CMK (cell line): ENCODE results near the gene RRP1B.

ENCODE experiments used
- DNase-seq: peaks from one replicate; pipeline ENCODE4 v3.0.0-alpha.2; 2010; ENCODE audit warnings: low read depth

The RRP1B gene

GRCh38 chr21:43727519-43728153 lies 68.3 kb downstream of the RRP1B start:
- DNase-seq: no peak

GRCh38 chr21:43728154-43728466 lies 68.8 kb downstream of the RRP1B start:
- peak; percentile 83 for DNase-seq

DNA sequence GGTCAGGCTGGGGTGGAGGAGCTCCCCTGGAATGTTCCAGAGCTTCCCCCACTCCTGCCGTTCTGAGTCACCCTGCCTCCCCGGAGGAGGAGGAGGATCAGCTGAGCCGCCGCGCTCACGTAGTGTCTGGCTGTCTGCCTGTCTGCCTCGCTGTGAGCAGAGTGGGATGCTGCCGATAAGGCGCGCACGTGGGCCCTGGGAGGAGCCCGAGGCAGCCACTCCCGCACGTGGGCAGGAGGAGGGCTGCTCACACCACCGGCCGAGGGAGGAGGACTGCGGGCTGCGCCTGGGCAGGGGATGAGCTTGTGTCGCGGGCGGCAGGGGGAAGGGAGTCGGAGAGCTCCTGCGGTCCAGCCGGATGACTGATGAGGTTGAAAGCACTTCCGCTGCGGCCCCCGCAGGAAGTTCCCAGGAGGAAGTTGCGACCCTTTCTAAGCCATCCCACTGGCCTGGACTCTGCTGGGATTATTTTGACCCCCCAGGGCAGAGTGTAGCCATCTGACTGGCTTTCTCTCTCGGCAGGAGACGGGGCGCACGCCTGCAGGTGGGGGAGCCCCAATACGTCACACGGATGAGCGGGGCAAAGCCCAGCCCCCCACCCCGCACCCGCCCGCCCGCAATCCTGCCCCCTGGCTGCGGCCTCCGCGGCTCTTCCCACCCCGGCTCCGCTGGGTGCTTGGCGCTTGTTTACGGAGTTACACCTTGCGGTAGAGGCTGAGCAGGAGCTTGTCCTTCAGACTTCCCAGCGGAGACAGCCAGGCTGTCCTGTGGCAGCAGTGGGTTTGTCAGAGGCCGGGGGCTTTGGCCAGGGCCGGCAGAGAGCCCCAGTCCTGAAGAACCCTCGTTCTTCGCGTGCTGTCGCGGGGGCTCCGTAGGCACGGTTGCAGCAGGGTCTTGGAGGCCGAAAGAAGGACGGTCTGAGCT lies 69.4 kb downstream of the RRP1B start:
- peak; percentile 100 for DNase-seq

GRCh38 chr21:43731476-43731875 lies 72.1 kb downstream of the RRP1B start:
- no peak for DNase-seq

DNA sequence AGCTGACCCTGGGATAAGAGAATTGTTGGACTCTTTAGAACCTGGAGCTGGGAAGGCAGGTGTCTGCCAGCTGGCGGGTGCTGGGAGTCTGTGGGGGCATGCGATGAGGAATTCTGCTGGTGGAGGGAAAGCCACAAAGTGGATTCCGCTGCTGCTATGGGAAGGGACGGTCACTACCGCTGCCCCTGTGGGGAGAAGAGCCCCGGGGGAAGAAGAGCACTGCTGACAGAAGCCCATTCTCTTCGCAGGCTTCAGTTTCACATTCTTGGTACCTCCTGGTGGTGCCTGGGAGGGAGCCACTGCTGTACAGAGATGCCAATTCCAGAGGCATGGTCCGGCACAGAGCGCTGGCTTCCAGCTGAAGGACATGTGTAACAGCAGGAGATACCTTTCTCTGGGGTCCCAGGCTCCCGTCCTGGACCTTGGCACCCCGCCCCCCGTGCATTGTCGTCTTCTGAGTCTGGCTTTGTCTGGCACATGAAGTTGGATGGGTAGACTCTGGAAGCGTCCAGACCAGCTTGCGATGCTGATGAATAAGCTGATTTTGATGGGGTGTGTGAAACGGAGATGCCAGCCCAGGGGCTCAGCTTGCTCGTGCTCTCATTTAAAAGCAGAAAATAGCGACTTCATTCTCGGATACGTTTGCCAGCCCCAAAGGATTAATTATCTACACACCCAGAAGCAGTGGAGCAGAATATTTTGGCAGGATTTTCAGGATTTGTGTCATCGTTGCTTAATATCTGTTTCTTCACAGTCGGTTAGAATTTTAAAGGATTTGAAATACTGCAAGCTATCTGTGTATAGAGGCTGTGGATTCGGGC lies 72.7 kb downstream of the RRP1B start:
- DNase-seq: no peak

- no peak for DNase-seq
Observed at GRCh38 chr21:43733060-43733459, 73.7 kb downstream of the RRP1B start.

DNA sequence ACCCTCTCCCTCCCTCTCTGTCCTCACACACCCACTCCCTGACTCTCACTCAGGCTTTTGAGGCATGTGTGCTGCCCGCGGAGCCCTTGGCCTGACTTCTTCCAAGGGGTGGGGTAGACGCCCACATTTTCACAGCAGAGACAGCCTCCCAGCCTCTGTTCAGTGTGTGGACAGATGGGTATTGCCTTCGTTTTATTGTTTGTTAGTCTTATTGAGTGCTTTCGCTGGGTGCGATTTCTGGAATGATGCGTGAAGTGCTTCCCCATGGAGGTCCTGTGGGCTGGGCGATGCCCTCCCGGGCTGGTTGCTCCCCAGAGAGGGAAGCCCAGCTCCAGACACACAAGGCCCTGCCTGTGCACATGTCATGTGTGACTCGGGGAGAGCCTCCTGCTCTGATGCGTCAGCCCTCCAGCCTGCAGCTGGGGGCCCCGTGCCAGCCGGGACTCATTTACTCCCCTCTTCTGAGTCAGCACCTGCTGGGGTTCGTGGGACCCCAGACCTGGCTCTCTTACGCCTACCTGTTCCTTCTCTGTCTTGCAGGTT lies 74.2 kb downstream of the RRP1B start:
- DNase-seq: no peak

- DNase-seq: no peak
Observed at GRCh38 chr21:43734131-43734927, 75.0 kb downstream of the RRP1B start.

DNA sequence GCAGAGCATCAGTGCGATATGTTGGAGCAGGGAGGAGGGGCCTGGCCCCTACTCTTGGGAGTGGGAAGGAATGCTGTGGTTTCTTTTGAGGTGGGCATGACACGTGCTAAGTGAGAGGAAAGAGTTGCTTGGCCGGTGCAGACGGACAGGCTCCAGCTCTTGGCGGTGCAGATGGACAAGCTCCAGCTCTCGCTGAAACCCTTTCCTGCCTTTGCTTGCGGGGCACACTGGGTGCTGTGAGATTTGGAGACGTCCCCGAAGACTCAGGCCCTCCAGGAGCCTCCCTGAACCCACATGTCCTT lies 75.5 kb downstream of the RRP1B start:
- DNase-seq: no peak

DNA sequence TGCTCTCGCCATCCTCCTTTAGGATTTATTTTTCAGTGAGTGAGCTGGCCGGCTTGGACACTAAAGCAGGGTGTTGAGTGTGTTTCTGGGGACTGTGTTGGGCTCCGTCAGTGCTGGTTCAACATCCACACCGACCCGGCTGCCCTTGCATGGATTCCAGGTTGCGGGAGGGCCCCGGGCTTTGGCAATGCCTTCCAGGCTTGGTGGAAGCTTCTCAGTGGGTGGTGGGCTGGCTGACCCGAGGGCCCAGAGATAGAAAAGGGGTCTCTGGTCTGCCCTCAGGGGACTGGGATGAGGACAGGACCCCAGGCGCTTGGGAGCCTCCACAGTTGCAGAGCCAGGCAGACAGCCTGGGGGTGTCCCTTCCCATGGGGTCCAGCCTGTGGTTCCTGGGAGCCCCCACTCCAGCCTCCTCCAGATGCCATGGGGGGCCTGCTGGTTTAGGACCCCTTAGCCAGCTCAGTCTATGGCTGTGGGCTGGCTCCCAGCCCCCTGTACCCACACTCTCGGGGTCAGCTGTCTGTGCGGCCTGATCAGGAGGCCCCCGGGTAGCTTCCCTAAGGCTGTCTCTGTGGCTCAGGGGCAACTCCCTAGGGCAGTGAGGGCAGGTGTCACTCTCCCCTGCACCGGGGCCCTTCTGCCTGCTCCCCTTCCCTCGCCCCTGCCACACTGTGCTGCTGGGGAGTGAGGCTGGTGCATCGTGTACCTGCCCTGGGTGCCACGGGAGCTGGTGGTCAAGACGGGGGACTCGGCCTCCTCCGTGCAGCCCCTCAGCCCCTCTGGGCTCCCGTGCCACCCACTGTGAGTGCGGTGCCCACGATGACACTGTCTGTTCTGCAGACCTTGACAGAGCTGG lies 76.1 kb downstream of the RRP1B start:
- DNase-seq: no peak

DNA sequence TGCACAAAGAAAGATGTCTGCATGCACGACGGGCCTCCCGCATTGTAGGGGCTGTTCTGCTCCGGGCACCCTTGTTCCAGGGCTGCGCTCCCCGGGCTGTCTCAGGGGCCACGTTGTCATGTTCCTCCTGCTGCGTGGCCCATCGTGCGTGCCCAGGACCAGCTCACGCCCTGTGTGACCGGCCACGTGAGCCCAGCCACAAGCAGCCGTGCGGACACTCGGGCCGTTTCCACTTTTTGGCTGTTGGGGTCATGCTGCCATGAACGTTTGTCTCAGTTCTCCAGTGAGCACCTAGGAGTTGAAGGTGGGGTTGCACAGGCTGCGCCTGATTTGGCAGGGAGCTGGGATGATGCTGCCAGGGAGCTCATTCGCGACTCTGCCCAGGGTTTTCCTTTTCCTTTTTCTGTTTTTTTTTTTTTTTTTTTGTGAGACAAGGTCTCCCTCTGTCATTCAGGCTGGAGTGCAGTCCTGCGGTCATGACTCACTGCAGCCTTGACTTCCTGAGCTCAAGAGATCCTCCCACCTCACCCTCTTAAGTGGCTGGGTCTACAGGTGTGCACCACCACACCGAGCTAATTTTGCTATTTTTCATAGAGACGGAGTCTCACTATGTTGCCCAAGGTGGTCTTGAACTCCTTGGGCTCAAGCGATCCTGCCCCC lies 77.0 kb downstream of the RRP1B start:
- no peak for DNase-seq

DNA sequence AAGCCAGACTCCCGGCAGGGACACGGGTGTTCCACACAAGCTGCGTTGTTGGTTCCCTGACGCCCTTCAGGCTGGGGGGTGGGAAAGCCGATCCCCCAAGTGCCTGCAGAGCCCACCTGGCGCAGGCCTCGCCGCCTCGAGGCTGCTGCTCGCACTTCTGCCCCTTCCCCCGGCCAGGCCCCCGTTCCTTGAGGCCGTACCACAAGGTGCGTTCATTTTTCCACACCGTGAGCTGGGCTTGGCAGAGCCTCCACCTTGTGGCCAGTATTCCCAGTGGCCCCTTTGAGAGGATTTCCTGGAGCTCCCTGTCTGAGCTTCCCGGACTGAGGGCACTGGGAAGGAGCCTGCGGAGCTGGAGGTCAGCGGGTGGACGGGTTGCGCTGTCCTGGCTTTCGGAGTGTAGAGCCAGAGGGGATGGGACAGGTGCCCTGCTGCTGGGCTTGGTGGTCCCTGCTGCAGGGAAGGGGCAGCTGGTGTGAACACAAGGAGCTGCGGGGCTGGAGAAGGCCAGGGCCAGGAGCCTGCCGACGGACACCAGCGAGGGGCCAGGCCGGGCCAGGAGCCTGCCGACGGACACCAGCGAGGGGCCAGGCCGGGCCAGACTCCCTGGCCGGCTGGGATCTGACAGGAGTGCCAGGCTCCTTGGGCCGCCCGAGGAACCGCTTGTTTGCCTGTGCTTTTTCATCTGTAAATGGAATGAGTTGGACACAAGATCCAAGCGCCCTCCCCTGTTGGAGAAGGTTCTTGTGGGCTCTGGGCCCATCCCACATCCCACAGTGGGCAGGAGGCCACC lies 78.0 kb downstream of the RRP1B start:
- no peak for DNase-seq

DNA sequence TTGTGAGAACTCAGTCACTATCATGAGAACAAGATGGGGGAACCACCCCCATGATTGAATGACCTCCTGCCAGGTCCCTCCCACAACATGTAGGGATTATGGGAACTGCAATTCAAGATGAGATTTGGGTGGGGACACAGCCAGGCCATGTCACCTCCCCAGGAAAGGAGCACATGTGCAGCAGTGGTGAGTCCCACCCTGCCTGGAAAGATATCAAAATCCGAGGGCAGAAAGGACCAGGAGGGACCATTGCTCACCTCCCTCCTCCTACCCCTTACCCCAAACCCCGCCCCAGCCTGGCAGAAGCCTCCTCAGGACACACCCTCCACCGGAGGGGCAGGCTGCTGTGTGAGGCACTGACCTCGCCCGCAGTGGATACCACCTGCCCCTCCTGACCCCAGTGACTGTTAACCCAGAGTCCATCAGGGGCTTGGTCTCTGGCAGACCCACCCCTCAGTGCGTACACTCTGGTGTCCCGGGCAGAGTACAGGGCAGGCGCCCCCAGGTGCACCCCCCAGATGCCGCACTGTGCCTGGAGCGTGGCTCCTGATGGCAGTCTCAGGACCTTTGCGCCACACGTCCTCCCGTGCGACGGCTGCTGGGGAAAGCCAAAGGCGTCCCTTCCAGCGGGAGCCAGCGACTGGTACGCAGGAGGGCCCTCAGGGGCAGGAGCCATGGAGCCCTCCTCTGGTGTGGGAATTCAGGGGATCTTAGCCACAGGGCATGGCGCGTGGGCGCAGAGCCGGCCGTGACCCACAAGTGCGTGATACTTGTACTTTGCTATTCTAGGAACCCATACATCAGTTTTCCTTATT lies 80.5 kb downstream of the RRP1B start:
- DNase-seq: no peak

DNA sequence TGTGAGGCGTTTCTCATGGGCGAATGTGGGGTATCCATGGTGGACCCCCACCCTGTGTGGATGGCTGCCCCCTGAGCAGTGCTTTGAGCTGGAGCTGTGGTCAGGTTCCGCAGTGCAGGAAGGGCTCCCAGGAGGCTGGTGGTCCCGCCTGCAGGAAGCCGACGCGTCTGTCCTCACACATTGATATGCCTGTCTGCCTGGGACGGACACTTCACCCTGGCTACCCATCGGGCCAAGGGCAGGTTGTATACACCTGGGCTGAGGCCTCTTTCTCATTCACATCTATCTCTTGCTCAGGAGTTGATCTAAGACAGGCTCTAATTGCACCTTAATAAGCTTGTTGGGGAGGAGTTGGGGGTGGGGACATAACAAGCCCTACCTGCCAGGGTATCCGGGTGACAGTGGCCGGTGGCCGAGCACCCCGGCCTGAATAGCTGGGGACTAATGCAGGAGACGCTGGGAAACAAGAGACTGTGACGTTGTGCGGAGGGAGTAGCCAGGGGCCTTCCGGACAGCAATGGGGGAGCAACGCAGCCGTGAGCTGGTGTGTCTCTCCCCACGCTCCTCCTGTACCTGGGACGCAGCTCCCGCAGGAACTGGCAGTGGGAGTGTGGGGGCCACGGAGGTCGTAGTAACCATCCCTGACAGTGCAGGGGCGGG lies 81.3 kb downstream of the RRP1B start:
- no peak for DNase-seq

DNA sequence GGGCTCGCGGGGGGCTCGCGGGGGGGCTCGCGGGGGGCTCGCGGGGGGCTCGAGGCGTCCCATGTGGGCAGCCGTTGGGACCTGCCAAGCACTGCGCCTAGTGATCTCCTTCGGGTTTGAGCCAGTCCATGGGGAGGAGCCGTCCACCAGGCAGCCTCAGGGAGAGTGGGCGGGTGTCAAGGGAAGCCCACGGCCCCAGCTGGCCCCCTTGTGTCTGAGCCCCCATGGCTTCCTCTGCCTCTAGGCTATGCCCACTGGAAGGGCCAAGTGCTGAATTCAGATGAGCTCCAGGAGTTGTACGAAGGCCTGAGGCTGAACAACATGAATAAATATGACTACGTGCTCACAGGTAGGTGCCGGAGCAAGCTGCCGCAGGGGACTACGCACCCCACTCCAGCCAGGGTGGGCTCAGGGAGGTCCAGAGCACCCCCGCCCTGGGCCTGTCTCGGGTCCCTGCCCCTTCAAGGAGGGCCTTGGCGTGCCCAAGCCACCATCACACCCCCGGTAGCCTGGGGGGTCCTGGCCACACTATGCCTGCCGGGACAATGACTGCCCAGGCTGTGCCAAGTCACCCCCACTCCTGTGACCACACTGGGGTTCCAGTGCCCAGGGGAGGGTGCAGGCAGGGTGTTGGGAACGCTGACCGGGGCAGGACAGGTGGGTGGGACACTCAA lies 82.2 kb downstream of the RRP1B start:
- no peak for DNase-seq

DNA sequence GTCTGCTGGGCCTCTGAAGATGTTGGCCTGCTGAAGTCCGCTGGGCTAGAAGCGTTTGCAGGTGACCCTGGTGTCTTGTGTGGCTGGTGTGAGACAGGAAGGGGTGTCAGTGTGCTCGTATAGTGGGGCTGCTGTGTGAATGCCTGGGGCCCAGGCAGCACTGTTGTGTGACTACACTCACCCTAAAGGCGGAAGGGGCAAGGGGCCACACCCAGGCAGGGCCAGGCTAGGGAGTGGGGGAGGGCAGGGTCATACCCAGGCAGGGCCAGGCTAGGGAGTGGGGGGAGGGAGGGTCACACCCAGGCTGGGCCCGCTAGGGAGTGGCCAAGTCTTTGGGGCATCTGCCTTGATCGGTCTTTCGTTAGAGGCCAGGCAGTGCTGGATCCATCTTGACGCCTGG lies 84.6 kb downstream of the RRP1B start:
- DNase-seq: peak; percentile 69

DNA sequence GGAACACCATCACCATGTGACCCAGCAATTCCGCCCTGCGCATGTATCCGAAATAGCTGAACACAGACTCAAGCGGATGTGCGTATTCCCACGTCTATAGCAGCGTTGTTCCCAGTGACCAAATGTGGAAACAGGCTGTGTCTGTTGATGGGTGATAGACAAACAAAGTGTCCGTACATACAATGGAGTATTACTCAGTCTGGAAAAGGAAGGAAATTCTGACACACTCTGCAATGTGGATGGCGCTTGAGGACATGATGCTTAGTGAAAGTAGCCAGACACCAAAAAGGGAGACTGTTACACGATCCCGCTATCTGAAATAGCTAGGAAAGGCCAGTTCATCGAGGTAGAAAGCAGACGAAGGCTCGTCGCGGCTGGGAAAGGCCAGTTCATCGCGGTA lies 85.4 kb downstream of the RRP1B start:
- no peak for DNase-seq
